Inflammatory macrophage (primary cell): ENCODE data around the gene EHBP1L1.

ENCODE experiments used
- DNase-seq, 2 donors: peaks; one replicate each; pipeline ENCODE4 v3.0.0-alpha.2; 2020 to 2022

The EHBP1L1 gene

DNA sequence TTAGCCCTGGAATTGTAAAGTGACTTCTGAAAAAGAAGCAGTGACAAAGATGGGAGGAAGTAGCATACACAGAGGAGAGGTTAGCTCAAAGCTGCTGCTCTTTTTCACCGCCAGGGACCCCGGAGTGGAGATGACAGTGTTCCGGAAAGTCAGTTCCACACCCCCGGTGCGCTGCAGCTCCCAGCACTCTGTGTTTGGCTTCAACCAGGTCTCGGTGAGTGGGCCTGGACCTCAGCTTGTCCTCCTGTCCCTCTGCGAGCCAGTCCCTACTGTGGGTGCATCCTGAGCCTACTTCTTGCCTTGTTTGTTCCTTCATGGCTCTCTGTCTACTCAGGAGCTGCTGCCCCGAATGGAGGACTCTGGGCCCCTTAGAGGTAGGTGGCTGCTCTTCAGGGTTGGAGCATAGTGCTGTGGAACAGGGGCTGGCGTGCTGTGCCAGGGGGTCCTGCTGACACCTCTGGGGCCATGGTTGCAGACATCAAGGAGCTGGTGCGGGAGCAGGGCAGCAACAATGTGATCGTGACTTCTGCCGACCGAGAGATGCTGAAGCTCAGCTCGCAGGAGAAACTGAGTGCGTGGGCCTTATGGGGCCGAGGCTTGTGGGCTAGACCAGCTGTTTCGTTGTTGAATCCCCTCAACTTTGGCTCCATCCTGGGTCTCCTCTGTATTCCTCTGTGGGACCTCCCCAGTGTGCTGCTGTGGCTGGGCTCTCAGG, 41.4 kb downstream of the EHBP1L1 start:
- DNase-seq: no peak

DNA sequence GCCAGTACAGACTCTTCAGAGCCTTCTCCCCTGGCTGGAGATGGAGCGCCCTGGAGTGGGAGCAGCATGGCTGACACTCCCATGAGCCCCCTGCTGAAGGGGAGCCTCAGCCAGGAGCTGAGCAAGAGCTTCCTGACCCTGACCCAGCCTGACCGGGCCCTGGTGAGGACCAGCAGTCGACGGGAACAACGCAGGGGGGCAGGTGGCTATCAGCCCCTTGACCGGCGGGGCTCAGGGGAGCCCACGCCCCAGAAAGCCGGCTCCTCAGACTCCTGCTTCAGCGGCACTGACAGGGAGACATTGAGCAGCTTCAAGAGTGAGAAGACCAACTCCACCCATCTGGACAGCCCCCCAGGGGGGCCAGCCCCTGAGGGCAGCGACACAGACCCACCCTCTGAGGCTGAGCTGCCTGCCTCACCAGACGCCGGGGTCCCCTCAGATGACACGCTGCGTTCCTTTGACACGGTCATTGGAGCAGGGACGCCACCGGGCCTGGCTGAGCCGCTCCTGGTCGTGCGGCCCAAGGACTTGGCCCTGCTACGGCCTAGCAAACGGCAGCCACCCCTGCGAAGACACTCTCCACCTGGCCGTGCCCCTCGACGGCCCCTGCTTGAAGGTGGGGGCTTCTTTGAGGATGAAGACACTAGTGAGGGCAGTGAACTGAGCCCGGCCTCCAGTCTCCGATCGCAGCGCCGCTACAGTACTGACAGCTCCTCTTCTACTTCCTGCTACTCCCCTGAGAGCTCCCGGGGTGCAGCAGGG, 42.3 kb downstream of the EHBP1L1 start:
- DNase-seq: no peak

DNA sequence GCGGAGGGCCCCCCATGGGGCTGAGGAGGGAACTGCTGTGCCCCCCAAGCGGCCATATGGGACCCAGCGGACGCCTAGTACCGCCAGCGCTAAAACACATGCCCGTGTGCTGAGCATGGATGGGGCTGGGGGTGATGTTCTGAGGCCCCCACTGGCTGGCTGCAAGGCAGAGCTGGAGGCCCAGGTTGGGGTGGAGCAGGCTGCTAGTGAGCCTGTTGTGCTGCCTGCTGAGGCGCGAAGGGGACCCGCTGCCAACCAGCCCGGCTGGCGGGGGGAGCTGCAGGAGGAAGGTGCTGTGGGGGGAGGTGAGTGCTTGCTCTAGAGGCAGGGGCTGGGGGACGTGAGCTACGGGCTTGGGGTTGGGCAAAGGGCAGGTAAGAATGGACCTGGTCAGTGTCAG, 42.9 kb downstream of the EHBP1L1 start:
- no peak for DNase-seq

DNA sequence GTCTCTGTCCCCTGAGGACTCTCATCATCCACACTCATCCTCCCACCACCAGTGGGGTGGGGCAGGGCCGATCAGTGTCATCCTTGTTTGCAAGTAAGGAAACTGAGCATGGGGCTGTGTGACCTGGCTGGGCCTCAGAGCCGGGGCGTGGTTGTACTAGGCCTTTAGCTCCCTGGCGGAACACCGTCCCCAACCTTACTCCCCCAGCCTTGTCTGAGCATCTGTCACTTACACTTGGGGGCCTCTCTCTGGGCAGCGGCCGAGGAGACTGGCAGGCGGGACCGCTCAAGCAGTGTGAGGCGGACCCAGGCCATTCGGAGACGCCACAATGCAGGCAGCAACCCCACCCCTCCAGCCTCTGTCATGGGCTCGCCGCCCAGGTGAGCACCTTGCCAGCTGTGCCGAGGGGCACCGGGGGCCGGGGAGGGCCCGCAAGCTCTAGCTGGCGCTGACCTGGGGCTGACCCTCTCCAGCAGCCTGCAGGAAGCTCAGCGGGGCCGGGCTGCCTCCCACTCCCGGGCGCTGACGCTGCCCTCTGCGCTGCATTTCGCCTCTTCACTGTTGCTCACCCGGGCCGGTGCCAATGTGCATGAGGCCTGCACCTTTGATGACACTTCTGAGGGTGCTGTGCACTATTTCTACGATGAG, 43.6 kb downstream of the EHBP1L1 start:
- DNase-seq: no peak

DNA sequence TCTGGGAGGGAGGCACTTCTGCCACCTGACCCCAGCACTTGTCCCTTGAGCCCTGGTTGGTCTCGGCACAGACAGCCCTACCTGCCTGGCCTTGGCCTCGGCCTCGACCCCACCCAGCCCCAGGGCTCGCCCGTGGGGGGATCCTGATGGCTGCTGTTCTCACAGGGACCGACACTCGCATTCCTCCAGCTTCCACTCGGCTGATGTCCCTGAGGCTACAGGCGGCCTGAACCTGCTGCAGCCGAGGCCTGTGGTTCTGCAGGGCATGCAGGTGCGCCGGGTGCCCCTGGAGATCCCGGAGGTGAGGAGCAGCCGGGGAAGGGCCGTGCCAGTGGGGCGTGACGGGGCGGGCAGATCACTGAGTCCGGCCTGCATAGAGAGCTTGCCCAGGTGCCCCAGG, 44.8 kb downstream of the EHBP1L1 start:
- DNase-seq: no peak

DNA sequence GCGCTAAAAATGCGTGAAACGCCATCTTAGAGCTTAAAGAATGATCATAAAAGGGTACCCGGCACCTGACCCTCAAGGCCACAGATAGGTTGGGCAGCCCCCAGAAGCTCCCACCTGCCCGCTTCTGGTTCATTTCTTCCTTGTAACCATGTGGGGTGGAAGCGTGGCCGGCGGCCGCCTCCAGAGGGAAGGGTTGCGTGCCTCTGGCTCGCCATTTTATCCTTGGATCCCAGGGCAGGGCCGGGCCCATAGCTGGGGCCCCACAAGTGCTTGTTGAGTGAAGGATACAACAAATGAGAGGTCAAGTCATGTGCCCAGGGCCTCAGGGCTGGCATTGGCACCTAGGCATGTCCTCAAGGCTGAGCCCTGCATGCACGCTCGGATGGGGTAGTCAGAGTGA, 45.6 kb downstream of the EHBP1L1 start:
- no peak for DNase-seq

DNA sequence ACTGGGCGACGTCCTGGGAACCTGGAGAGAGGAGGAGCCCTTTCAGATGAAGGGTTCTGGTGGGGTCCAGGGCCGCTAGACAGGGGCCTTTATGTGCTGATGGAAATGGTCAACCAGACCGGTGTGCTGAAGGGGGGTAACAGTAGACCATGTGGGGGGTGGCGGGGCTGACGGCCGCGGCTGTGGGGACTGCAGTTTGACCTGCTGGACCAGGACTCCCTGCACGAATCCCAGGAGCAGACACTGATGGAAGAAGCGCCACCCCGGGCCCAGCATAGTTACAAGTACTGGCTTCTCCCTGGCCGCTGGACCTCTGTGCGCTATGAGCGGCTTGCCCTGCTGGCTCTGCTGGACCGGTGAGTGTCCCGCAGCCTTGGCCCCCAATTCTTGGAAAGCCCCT, 46.2 kb downstream of the EHBP1L1 start:
- DNase-seq: no peak

DNA sequence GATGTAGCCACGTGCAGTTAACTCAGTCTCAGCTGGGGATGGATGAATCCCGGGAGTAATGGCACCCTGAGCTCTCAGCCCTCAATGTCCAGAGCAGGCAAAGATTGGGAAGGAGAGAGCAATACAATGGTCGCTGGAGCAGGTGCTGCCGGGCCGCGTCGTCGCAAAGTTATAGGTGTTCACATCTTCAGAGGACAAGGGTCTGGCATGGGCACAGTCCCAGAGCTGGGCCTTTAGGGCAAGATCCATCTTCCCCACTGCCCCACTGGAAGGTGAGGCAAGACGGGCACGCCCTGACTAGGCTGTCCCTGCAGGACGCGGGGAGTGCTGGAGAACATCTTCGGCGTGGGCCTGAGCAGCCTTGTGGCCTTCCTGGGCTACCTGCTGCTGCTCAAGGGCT, 47.3 kb downstream of the EHBP1L1 start:
- no peak for DNase-seq

DNA sequence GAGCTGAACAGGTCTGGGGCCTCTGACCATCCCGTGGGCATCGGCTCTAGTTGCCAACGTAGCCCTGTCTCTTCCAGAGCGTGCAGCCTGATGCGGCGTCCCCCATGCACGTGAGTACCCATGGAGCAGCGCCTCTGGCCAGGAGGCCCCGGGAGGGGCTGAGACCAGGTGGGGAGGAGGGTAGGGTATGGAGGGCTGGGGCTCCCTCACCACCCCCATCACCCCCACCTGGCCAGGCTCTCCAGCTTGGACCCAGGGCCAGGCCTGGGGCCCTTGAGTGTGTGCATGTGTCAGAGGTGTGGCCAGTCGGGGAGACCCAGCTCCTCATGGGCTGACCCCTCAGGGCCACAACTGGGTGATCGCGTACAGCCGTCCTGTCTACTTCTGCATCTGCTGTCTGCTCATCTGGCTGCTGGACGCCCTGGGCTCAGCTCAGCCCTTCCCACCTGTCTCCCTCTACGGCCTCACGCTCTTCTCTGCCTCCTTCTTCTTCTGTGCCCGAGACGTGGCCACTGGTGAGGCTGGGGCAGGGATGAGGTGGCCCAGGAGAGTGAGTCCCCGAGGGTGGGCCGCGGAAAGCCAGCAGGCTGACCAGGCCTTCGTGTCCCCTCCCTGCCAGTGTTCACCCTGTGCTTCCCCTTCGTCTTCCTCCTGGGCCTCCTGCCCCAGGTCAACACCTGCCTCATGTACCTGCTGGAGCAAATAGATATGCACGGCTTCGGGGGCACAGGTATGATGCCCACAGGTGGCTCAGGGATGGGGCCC, 48.2 kb downstream of the EHBP1L1 start:
- DNase-seq: no peak

DNA sequence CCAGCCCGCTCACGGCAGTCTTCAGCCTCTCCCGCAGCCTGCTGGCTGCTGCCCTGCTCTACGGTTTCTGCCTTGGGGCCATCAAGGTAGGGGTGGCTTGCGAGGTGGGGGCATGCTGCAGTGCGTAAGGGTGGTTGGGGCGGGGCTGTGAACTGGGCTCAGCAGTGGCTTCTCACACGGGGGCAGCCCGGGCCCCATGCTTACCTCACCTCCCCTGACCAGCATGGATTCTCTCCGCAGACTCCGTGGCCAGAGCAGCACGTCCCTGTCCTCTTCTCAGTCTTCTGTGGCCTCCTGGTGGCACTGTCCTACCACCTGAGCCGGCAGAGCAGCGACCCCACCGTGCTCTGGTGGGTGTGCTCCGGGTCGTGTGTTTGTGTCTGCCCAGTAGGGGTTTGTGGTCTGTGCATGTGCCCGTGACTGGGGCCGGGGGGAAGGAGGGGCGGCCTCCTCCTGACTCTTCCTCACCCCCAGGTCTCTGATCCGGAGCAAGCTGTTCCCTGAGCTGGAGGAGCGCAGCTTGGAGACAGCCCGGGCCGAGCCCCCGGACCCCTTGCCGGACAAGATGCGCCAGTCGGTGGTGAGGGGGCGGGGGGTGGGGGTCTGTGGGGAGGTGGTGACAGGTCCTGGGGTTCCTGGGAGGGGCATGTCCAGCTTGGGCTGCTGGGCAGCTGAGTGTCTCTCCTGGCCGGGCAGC, 49.2 kb downstream of the EHBP1L1 start:
- DNase-seq: no peak

DNA sequence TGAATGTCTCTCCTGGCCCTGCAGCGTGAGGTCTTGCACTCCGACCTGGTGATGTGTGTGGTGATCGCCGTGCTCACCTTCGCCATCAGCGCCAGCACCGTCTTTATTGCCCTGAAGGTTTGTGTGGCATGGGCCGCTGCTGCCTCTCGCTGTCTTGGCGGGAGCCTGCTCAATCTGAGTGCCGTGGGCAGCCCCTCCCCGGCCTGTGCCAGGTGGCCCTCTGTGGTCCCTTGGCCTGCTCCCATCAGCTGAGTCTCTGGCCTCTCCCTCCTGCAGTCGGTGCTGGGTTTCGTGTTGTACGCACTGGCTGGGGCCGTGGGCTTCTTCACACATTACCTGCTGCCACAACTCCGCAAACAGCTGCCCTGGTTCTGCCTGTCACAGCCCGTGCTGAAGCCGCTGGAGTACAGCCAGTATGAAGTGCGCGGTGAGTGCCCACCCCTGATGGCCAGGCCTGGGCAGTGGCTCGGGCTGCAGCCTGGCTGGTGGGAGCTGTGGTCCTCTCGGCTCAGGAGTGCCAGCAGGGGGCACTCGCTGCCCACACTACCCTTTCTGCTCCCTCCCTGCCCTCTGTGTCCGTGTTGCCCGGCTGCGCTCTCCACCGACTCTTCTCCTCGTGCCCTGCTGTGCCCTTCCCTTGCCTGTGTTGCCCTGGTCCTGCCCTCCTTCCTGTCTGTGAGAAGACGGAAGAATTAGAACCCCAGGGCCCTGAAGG, 49.9 kb downstream of the EHBP1L1 start:
- peak; percentile 68 to 69 for DNase-seq

DNA sequence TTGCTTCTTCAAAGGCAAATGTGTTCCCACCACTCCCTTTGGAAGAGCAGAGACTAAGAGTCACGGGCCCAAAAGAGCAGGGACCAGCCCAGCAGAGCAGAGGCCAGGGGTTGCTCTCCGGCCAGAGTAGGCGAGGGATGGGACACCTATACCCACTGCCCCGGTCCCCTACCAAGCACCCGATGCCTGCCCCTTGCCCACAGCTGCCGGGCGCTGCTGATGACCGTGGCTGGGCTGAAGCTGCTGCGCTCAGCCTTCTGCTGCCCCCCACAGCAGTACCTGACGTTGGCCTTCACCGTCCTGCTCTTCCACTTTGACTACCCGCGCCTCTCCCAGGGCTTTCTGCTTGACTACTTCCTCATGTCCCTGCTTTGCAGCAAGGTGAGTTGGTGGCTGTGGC, 51.3 kb downstream of the EHBP1L1 start:
- DNase-seq: no peak

DNA sequence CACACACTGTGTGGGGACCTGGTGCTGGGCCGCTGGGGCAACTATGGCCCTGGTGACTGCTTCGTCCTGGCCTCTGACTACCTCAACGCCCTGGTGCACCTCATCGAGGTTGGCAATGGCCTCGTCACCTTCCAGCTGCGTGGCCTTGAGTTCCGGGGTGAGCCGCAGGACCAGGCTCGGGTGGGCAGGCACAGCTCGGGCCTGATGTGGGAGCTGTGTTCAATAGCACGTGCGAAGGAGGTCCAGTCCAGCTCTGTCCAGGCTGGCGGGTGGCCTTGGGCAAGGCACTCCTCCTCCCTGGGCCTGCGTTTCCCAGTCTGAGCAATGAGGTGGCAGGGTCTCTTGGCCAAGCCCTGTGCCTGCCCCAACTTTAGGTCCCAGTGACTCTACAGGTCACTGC, 53.7 kb downstream of the EHBP1L1 start:
- no peak for DNase-seq

DNA sequence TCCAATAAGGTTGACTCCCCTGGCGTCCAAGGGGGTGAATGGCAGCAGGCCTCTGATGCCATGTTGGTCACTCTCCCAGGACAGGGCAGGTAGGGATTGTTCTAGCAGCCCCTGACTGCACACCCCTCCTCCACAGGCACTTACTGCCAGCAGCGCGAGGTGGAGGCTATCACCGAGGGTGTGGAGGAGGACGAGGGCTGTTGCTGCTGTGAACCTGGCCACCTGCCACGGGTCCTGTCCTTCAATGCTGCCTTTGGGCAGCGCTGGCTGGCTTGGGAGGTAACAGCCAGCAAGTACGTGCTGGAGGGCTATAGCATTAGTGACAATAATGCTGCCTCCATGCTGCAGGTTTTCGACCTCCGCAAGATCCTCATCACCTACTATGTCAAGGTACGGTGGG, 54.4 kb downstream of the EHBP1L1 start:
- DNase-seq: no peak

DNA sequence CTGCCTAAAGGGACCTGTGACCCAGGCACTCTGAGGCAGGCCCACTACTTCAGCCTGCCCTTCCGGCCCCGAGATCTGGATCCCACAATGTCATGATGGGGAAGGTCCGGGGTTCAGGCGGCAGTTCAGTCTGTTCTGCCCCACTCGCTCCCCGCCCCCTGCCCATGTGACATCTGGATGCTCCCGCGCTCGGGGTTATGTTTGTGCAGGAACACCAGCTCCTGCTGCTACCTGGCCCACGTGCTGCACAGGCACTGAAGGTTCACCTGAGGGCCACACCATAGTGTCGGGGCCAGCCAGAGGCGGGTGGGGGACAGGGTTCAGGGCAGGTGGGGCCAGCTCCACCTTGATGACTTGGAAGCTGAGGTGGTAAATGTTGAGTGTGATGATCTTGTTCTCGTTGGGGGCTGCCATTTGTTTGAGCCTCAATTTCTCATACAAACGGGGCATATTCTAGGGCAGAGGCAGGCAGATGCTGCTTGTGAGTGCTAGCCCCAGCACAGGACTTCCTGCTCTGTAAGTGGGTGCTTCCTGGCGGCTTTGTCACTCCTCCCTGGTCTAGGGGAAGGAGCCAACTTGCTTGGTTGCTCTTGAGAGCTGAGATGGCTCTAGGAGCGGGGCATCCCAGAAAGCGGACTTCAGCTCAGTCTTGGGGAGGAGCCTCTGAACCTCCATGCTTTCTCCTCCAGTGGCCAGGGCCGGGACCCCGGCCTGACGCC, 57.7 kb downstream of the EHBP1L1 start:
- DNase-seq: peak in 1 of 2 donors; percentile 25

DNA sequence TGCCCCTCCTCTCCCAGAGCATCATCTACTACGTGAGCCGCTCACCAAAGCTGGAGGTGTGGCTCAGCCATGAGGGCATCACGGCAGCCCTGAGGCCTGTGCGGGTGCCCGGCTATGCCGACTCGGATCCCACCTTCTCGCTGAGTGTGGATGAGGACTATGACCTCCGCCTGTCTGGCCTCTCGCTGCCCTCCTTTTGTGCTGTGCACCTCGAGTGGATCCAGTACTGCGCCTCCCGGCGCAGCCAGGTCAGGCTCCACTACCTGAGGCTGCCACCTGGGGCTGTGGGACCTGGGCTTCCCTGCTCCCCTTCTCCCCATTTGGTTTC, 58.2 kb downstream of the EHBP1L1 start:
- no peak for DNase-seq

DNA sequence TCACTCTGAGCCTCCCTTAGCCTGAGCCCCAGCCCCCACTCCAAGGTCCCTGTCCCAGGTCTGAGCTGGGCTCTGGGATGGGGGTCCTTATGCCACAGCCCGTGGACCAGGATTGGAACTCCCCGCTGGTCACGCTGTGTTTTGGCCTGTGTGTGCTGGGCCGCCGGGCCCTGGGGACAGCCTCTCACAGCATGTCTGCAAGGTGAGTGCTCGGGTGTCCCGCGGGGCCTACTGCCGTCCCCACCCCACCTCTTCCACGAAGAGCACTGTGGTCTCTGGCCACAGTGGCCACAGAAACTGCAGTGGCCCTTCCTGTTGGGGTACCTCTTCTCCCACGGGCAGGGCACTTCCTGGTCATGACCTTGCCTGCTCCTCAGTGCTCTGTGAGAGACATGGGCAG, 58.6 kb downstream of the EHBP1L1 start:
- no peak for DNase-seq

DNA sequence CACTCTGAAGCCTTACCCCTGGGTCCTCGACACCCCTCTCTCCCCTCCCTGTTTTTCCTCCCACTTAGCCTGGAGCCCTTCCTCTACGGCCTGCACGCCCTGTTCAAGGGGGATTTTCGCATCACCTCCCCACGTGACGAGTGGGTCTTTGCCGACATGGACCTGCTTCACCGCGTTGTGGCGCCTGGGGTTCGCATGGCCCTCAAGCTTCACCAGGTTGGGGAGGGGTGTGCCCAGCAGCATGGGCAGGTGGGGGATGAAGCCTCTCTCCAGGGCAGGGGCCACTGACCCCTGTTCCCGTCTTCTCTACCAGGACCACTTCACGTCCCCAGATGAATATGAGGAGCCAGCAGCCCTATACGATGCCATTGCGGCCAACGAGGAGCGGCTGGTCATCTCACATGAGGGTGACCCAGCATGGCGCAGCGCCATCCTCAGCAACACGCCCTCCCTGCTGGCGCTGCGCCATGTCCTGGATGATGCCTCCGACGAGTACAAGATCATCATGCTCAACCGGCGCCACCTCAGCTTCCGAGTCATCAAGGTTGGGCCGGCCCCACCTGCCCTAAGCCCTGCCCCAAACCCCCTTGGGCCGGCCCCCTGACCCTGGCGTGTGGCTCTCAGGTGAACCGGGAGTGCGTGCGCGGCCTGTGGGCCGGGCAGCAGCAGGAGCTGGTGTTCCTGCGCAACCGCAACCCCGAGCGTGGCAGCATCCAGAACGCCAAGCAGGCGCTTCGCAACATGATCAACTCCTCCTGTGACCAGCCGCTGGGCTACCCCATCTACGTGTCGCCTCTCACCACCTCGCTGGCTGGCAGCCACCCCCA, 59.3 kb downstream of the EHBP1L1 start:
- no peak for DNase-seq

DNA sequence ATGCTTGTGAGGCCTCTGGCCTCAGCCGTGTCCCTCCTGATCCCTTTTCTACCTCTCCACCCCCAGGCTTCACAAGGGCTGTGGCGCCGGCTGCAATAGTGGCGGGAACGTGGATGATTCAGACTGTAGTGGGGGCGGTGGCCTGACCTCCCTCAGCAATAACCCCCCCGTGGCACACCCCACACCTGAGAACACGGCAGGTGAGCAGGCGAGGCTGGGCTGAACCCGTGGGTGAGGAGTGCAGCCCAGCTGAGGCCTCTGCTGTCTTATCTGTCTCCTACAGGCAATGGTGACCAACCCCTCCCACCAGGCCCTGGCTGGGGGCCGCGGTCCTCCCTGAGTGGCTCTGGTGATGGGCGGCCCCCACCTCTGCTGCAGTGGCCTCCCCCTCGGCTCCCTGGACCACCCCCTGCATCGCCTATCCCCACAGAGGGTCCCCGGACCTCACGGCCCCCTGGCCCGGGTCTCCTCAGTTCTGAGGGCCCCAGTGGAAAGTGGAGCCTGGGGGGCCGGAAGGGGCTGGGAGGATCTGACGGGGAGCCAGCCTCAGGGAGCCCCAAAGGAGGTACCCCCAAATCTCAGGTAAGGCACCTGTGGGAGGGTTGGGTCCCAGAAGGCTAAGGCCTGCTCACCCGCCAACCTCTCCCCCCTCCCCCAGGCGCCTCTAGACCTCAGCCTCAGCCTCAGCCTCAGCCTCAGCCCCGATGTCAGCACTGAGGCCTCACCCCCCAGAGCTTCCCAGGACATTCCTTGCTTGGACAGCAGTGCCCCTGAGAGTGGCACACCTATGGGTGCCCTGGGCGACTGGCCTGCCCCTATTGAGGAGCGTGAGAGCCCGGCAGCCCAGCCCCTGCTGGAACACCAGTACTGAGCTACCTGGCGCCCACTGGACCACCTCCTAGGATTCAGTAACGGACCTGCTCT, 60.5 kb downstream of the EHBP1L1 start:
- no peak for DNase-seq
